ENCODE data around the gene KRT77.

The KRT77 gene

GRCh38 chr12:52691076-52691840 lies 12.1 kb downstream of the KRT77 start:
- no peak for DNase-seq (ENCODE audit: low spot score)

GRCh38 chr12:52690351-52691075 lies 12.8 kb downstream of the KRT77 start:
- no peak for DNase-seq (ENCODE audit: low spot score)

- no peak for DNase-seq (ENCODE audit: low spot score)
Observed at GRCh38 chr12:52689936-52690335, 13.4 kb downstream of the KRT77 start.

GRCh38 chr12:52689239-52689638 lies 14.1 kb downstream of the KRT77 start:
- DNase-seq (ENCODE audit: low spot score) = no peak

GRCh38 chr12:52688481-52688880 lies 14.8 kb downstream of the KRT77 start:
- DNase-seq (ENCODE audit: low spot score) = no peak

- no peak for DNase-seq (ENCODE audit: low spot score)
Observed at GRCh38 chr12:52687497-52688385, 15.6 kb downstream of the KRT77 start.

GRCh38 chr12:52686756-52687487 lies 16.4 kb downstream of the KRT77 start:
- no peak for DNase-seq (ENCODE audit: low spot score)

GRCh38 chr12:52686063-52686462 lies 17.3 kb downstream of the KRT77 start:
- no peak for DNase-seq (ENCODE audit: low spot score)

- DNase-seq (ENCODE audit: low spot score) = no peak
Observed at GRCh38 chr12:52685406-52685890, 17.9 kb downstream of the KRT77 start.

- no peak for DNase-seq (ENCODE audit: low spot score)
Observed at GRCh38 chr12:52684431-52684830, 18.9 kb downstream of the KRT77 start.

GRCh38 chr12:52683575-52684300 lies 19.6 kb downstream of the KRT77 start:
- no peak for DNase-seq (ENCODE audit: low spot score)

- DNase-seq (ENCODE audit: low spot score) = no peak
Observed at GRCh38 chr12:52682938-52683574, 20.3 kb downstream of the KRT77 start.

GRCh38 chr12:52682381-52682660 lies 21.0 kb downstream of the KRT77 start:
- no peak for DNase-seq (ENCODE audit: low spot score)

- DNase-seq (ENCODE audit: low spot score) = no peak
Observed at GRCh38 chr12:52681526-52682380, 21.6 kb downstream of the KRT77 start.

GRCh38 chr12:52680363-52680762 lies 23.0 kb downstream of the KRT77 start, which contains the start of gene KRT1:
TSS of gene KRT1 (minus strand) at chr12:52680407. CDS start at chr12:52680348, 59 bp downstream.
- DNase-seq (ENCODE audit: low spot score) = no peak

- DNase-seq (ENCODE audit: low spot score) = no peak
Observed at GRCh38 chr12:52679875-52680274, 23.4 kb downstream of the KRT77 start.

GRCh38 chr12:52677671-52678070 lies 25.7 kb downstream of the KRT77 start:
- no peak for DNase-seq (ENCODE audit: low spot score)

- no peak for DNase-seq (ENCODE audit: low spot score)
Observed at GRCh38 chr12:52677126-52677525, 26.2 kb downstream of the KRT77 start.

- DNase-seq (ENCODE audit: low spot score) = no peak
Observed at GRCh38 chr12:52676163-52676562, 27.2 kb downstream of the KRT77 start.

GRCh38 chr12:52675301-52675701 lies 28.0 kb downstream of the KRT77 start:
- no peak for DNase-seq (ENCODE audit: low spot score)

Measured in cerebellar cortex (tissue), 1 donor.